ENCODE data around the gene SFSWAP.
A peak's percentile ranks its signal among the peaks of the same experiment; 100 is the strongest.
"Not testable (repeated sequence)": the region's sequence is repeated elsewhere in the genome, so short reads cannot be mapped to it uniquely, and the experiment has no call there.

Gene SFSWAP

GRCh38 chr12:131680392-131681256, 30.3 kb upstream of the SFSWAP start:
- not testable (repeated sequence) for DNase-seq

GRCh38 chr12:131681257-131681620, 29.7 kb upstream of the SFSWAP start:
- no peak for DNase-seq

GRCh38 chr12:131681746-131682509, 29.0 kb upstream of the SFSWAP start:
- not testable (repeated sequence) for DNase-seq

GRCh38 chr12:131682510-131682895, 28.4 kb upstream of the SFSWAP start:
- DNase-seq = no peak

- DNase-seq = no peak
Observed at GRCh38 chr12:131683266-131684014, 27.4 kb upstream of the SFSWAP start.

GRCh38 chr12:131684015-131684725, 26.7 kb upstream of the SFSWAP start:
- DNase-seq = peak; percentile 36

GRCh38 chr12:131687346-131688125, 23.4 kb upstream of the SFSWAP start:
- DNase-seq = no peak

GRCh38 chr12:131688131-131688844, 22.6 kb upstream of the SFSWAP start:
- DNase-seq = no peak

GRCh38 chr12:131688845-131689154, 22.1 kb upstream of the SFSWAP start:
- no peak for DNase-seq

- no peak for DNase-seq
Observed at GRCh38 chr12:131690320-131690719, 20.6 kb upstream of the SFSWAP start.

GRCh38 chr12:131692431-131692830, 18.5 kb upstream of the SFSWAP start:
- DNase-seq = no peak

- DNase-seq = no peak
Observed at GRCh38 chr12:131693149-131693548, 17.7 kb upstream of the SFSWAP start.

- no peak for DNase-seq
Observed at GRCh38 chr12:131694116-131694838, 16.6 kb upstream of the SFSWAP start.

- no peak for DNase-seq
Observed at GRCh38 chr12:131695968-131696367, 14.9 kb upstream of the SFSWAP start.

GRCh38 chr12:131698286-131698685, 12.6 kb upstream of the SFSWAP start:
- no peak for DNase-seq

- no peak for DNase-seq
Observed at GRCh38 chr12:131699434-131699833, 11.5 kb upstream of the SFSWAP start.

GRCh38 chr12:131700271-131700670, 10.6 kb upstream of the SFSWAP start:
- DNase-seq = no peak

- DNase-seq = no peak
Observed at GRCh38 chr12:131701705-131702572, 9.0 kb upstream of the SFSWAP start.

GRCh38 chr12:131702573-131702877, 8.4 kb upstream of the SFSWAP start:
- DNase-seq = no peak

GRCh38 chr12:131703161-131703560, 7.7 kb upstream of the SFSWAP start:
- DNase-seq = no peak

Data from NCI-H345 (cell line).